Suprapubic skin (tissue), 4 donors: ENCODE results near the gene ZCCHC8. TPM values are rescaled to one million over a fixed set of nuclear protein-coding genes. Genes with fewer than 3 reads are reported as not detected.
"Not testable (repeated sequence)": the region's sequence is repeated elsewhere in the genome, so short reads cannot be mapped to it uniquely, and the experiment has no call there.

ENCODE experiments used
- DNase-seq, 2 donors: peaks; one replicate each; pipeline ENCODE4 v3.0.0-alpha.2; 2019; ENCODE audit warnings: low spot score in 2 of 2
- H3K27ac ChIP-seq: fragments of 200-600 bp; sonication (generic); one replicate; pipeline ENCODE4 v1.5.1; 2019
- H3K27me3 ChIP-seq: fragments of 200-600 bp; sonication (generic); one replicate; pipeline ENCODE4 v1.5.1; 2019
- H3K36me3 ChIP-seq: fragments of 200-600 bp; sonication (generic); one replicate; pipeline ENCODE4 v1.5.1; 2019
- H3K4me1 ChIP-seq: fragments of 200-600 bp; sonication (generic); one replicate; pipeline ENCODE4 v1.5.1; 2019
- H3K4me3 ChIP-seq: fragments of 200-600 bp; sonication (generic); one replicate; pipeline ENCODE4 v1.5.1; 2019; ENCODE audit warnings: mild to moderate bottlenecking
- H3K9me3 ChIP-seq: fragments of 200-600 bp; sonication (generic); one replicate; pipeline ENCODE4 v1.5.1; 2019
- CTCF ChIP-seq, 2 donors: fragments of 200-600 bp in 1 of 2; fragments of 450-650 bp in 1 of 2; sonication (generic) in 1 of 2; IDR thresholded peaks; one replicate each; pipeline ENCODE4 v1.5.1; 2016 to 2019; ENCODE audit warnings: antibody characterized with exemption in 2 of 2, mild to moderate bottlenecking in 1 of 2, moderate library complexity in 1 of 2
- EP300 ChIP-seq: sonication (generic); formaldehyde crosslinking; IDR thresholded peaks from one replicate; pipeline ENCODE4 v1.6.1; 2017; ENCODE audit warnings: antibody characterized with exemption
- POLR2A ChIP-seq, 2 donors: fragments of 450-650 bp; IDR thresholded peaks; one replicate each; pipeline ENCODE4 v1.6.1; 2017; ENCODE audit warnings: antibody characterized with exemption in 2 of 2, mild to moderate bottlenecking in 2 of 2, moderate library complexity in 2 of 2
- POLR2AphosphoS5 ChIP-seq, 3 donors: sonication (generic); formaldehyde crosslinking; IDR thresholded peaks; one replicate each; pipeline ENCODE4 v1.6.1; 2017; ENCODE audit warnings: antibody characterized with exemption in 3 of 3
- WGBS: methylation state at CpG from one replicate; pipeline ENCODE4 v1.1.5; 2018; 5-methylcytosine and 5-hydroxymethylcytosine counted together
- total RNA-seq, 4 donors: library from RNA; depleted of rRNA; stranded (reverse); fragments of >200 nt; gene quantifications; one replicate each; pipeline ENCODE4 v1.1.0, GENCODE V29; 2016

ZCCHC8 gene
- total RNA-seq, 4 donors from 2014 or later = 21.5 to 49.7 (median 30.2) TPM

GRCh38 chr12:122457627-122458026, 43.1 kb downstream of the ZCCHC8 start:
- Histone ChIP-seq H3K27ac (no peak overlapping the region), H3K4me1 (peaks cover 3% of the 10 kb centered on the region), H3K9me3 (no peaks in the 10 kb centered on the region), H3K27me3 (no peaks in the 10 kb centered on the region), H3K36me3 (no peaks in the 10 kb centered on the region), H3K4me3 (no peak overlapping the region)
- peak; percentile 26 to 38 for DNase-seq
- WGBS = 44% methylated on average over 2 of the region's 2 CpGs
- TF ChIP-seq POLR2AphosphoS5 (IDR thresholded peaks at IDR 0.05) (no peak), CTCF (IDR thresholded peaks at IDR 0.05) (no peak), POLR2A (IDR thresholded peaks at IDR 0.05) (no peak), EP300 (no peak)

DNA sequence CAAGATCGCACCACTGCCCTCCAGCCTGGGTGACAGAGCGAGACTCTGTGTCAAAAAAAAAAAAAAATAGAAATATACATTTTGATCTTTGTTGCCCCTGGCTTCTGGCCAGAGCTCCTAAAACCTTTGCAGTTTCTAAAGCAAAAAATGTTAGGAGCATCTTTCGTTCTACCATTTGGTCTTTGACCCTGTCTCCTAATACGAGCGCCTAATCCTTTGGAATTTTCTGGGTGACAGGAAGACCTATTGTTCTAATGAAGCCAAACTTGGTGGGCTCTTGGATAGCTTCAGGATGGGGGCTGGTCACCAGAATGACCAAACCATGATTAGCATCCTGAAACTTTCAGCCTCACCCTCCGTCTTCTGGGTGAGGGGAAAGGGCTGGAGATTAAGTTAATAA, 46.0 kb downstream of the ZCCHC8 start:
- peaks cover 3% of the 10 kb centered on the region for H3K4me1 ChIP-seq
- no peak overlapping the region for H3K27ac ChIP-seq
- DNase-seq = no peak
- H3K27me3 ChIP-seq = no peaks in the 10 kb centered on the region
- H3K9me3 ChIP-seq = no peaks in the 10 kb centered on the region
- 76% methylated on average over 6 of the region's 6 CpGs for WGBS
- H3K36me3 ChIP-seq = no peaks in the 10 kb centered on the region
- TF ChIP-seq EP300 (no peak), CTCF (IDR thresholded peaks at IDR 0.05) (no peak), POLR2AphosphoS5 (IDR thresholded peaks at IDR 0.05) (no peak), POLR2A (IDR thresholded peaks at IDR 0.05) (no peak)
- H3K4me3 ChIP-seq = no peak overlapping the region

DNA sequence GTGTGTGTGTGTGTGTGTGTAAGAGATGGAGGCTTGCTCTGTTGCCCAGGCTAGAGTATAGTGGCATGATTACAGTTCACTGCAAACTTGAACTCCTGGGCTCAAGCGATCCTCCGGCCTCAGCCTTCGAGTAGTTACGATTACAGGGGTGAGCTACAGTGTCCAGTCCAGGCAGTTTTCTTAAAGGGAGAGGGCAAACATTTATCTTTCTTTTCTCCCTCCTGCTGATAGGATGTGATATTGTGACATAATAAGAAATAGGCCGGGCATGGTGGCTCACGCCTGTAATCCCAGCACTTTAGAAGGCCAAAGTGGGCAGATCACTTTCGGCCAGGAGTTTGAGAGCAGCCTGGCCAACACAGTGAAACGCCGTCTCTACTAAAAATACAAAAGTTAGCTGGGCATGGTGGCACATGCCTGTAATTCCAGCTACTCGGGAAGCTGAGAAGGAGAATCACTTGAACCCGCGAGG, 46.4 kb downstream of the ZCCHC8 start:
- H3K27ac ChIP-seq = no peak overlapping the region

GRCh38 chr12:122452701-122453285, 47.9 kb downstream of the ZCCHC8 start:
- Histone ChIP-seq H3K36me3 (no peaks in the 10 kb centered on the region), H3K9me3 (no peaks in the 10 kb centered on the region), H3K27ac (no peak overlapping the region), H3K4me3 (no peak overlapping the region), H3K4me1 (peaks cover 3% of the 10 kb centered on the region), H3K27me3 (no peaks in the 10 kb centered on the region)
- WGBS = 75% methylated on average over 11 of the region's 11 CpGs
- TF ChIP-seq POLR2A (IDR thresholded peaks at IDR 0.05) (no peak), CTCF (IDR thresholded peaks at IDR 0.05) (no peak), EP300 (no peak), POLR2AphosphoS5 (IDR thresholded peaks at IDR 0.05) (no peak)
- no peak for DNase-seq

More for the DNA sequence above, 46.4 kb downstream of the ZCCHC8 start:
- DNase-seq = no peak
- no peaks in the 10 kb centered on the region for H3K36me3 ChIP-seq
- no peaks in the 10 kb centered on the region for H3K27me3 ChIP-seq
- no peaks in the 10 kb centered on the region for H3K9me3 ChIP-seq
- TF ChIP-seq EP300 = no peak
- no peak for TF ChIP-seq POLR2AphosphoS5 (IDR thresholded peaks at IDR 0.05)
- TF ChIP-seq CTCF (IDR thresholded peaks at IDR 0.05) = no peak
- no peak for TF ChIP-seq POLR2A (IDR thresholded peaks at IDR 0.05)
- no peak overlapping the region for H3K4me3 ChIP-seq
- WGBS = 85% methylated on average over 12 of the region's 12 CpGs
- H3K4me1 ChIP-seq = peaks cover 3% of the 10 kb centered on the region

DNA sequence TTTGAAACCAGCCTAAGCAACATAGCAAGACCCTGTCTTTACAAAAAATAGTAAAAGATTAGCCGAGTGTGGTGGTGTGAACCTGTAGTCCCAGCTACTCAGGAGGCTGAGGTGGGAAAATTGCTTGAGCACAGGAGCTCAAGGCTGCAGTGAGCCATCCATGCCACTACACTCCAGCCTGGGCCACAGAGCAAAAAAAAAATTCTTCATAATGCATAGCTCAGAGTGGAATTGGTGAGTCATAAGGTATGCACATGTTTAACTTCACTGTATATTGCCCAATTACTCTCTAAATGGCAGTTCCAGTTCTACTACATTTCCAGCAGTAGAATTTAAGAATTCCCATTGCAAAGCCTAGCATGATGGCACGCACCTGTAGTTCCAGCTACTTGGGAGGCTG, 51.4 kb downstream of the ZCCHC8 start:
- Histone ChIP-seq H3K27ac (no peak overlapping the region), H3K4me3 (no peak overlapping the region), H3K36me3 (no peaks in the 10 kb centered on the region), H3K27me3 (no peaks in the 10 kb centered on the region), H3K9me3 (no peaks in the 10 kb centered on the region), H3K4me1 (peaks cover 3% of the 10 kb centered on the region)
- DNase-seq = no peak
- TF ChIP-seq POLR2A (IDR thresholded peaks at IDR 0.05) (no peak), CTCF (IDR thresholded peaks at IDR 0.05) (no peak), EP300 (no peak), POLR2AphosphoS5 (IDR thresholded peaks at IDR 0.05) (no peak)
- 65% methylated on average over 2 of the region's 2 CpGs for WGBS

GRCh38 chr12:122447825-122448224, 52.9 kb downstream of the ZCCHC8 start:
- H3K36me3 ChIP-seq, H3K27ac ChIP-seq, H3K4me1 ChIP-seq, DNase-seq, H3K27me3 ChIP-seq, H3K4me3 ChIP-seq, H3K9me3 ChIP-seq: not testable (repeated sequence)
- 87% methylated on average over 3 of the region's 3 CpGs for WGBS

GRCh38 chr12:122446390-122446789, 54.3 kb downstream of the ZCCHC8 start:
- H3K36me3 ChIP-seq, H3K9me3 ChIP-seq, H3K27me3 ChIP-seq, H3K27ac ChIP-seq, DNase-seq, H3K4me3 ChIP-seq, H3K4me1 ChIP-seq: not testable (repeated sequence)
- WGBS = 87% methylated on average over 6 of the region's 6 CpGs

- H3K27ac ChIP-seq, H3K36me3 ChIP-seq, H3K4me3 ChIP-seq, DNase-seq, H3K27me3 ChIP-seq, H3K9me3 ChIP-seq, H3K4me1 ChIP-seq: not testable (repeated sequence)
- WGBS = 96% methylated on average over 5 of the region's 5 CpGs
Measured at GRCh38 chr12:122444071-122444470, 56.7 kb downstream of the ZCCHC8 start.
